IMR-90 (cell line): Measurements from ENCODE around the gene STK32A.

Experiments used
- BHLHE40 ChIP-seq: fragments of 150-350 bp; IDR thresholded peaks from 2 replicates; pipeline ENCODE4 v1.6.1; 2016; ENCODE audit warnings: mild to moderate bottlenecking, low read depth, low read length
- CEBPB ChIP-seq: IDR thresholded peaks from 2 replicates; pipeline ENCODE4 v1.6.1; 2012; ENCODE audit warnings: low read depth, low read length, improper control_type of control experiment
- CTCF ChIP-seq: conservative IDR thresholded peaks from 2 replicates; pipeline ENCODE4 v1.5.1; 2012; ENCODE audit warnings: mild to moderate bottlenecking, low read depth, low read length, improper control_type of control experiment
- ELK1 ChIP-seq: fragments of 150-350 bp; IDR thresholded peaks from 2 replicates; pipeline ENCODE4 v1.6.1; 2016; ENCODE audit warnings: low read depth, mild to moderate bottlenecking, low read length, moderate library complexity, borderline replicate concordance
- FOS ChIP-seq: fragments of 150-350 bp; IDR thresholded peaks from 2 replicates; pipeline ENCODE4 v1.6.1; 2016; ENCODE audit warnings: low read depth, low read length
- MAFK ChIP-seq: IDR thresholded peaks from 2 replicates; pipeline ENCODE4 v1.6.1; 2012; ENCODE audit warnings: low read depth, low read length, improper control_type of control experiment
- MAZ ChIP-seq: IDR thresholded peaks from 2 replicates; pipeline ENCODE4 v1.6.1; 2012; ENCODE audit warnings: low read depth, mild to moderate bottlenecking, low read length, improper control_type of control experiment, moderate library complexity, borderline replicate concordance
- MXI1 ChIP-seq: IDR thresholded peaks from 2 replicates; pipeline ENCODE4 v1.6.1; 2012; ENCODE audit warnings: low read depth, mild to moderate bottlenecking, low read length, moderate library complexity, borderline replicate concordance
- POLR2A ChIP-seq: IDR thresholded peaks from 2 replicates; pipeline ENCODE4 v1.6.1; 2012; ENCODE audit warnings: mild to moderate bottlenecking, low read depth, low read length
- RAD21 ChIP-seq: IDR thresholded peaks from 2 replicates; pipeline ENCODE4 v1.6.1; 2012; ENCODE audit warnings: low read length, improper control_type of control experiment
- RCOR1 ChIP-seq: IDR thresholded peaks from 2 replicates; pipeline ENCODE4 v1.6.1; 2012; ENCODE audit warnings: mild to moderate bottlenecking, low read length, improper control_type of control experiment; ENCODE audit not compliant: insufficient replicate concordance
- RFX5 ChIP-seq: IDR thresholded peaks from 2 replicates; pipeline ENCODE4 v1.8.0; 2012; ENCODE audit warnings: low read depth, mild to moderate bottlenecking, low read length, moderate library complexity
- SMC3 ChIP-seq: fragments of 150-350 bp; IDR thresholded peaks from 2 replicates; pipeline ENCODE4 v1.6.1; 2016; ENCODE audit warnings: low read depth, mild to moderate bottlenecking, antibody characterized with exemption, low read length, moderate library complexity
- USF2 ChIP-seq: fragments of 150-350 bp; IDR thresholded peaks from 2 replicates; pipeline ENCODE4 v1.6.1; 2017; ENCODE audit warnings: mild to moderate bottlenecking, antibody characterized with exemption, low read length, low read depth

- no peak for TF ChIP-seq CTCF
- no peak for TF ChIP-seq RCOR1
- no peak for TF ChIP-seq MAFK
- no peak for TF ChIP-seq MXI1
- no peak for TF ChIP-seq POLR2A
- TF ChIP-seq RAD21 = no peak
- no peak for TF ChIP-seq BHLHE40
- no peak for TF ChIP-seq CEBPB
- no peak for TF ChIP-seq USF2
- TF ChIP-seq ELK1 = no peak
- TF ChIP-seq FOS = no peak
- TF ChIP-seq RFX5 = no peak
- no peak for TF ChIP-seq SMC3
- TF ChIP-seq MAZ = no peak
These were observed 126.8 kb downstream of the STK32A start for GRCh38 chr5:147361441-147362175.
